Prostate gland (tissue), 2 donors: ENCODE data around the gene YIPF2.

Experiments
- CTCF ChIP-seq, 4 experiments: fragments of 200-600 bp in 2 of 4; fragments of 450-650 bp in 2 of 4; sonication (generic) in 2 of 4; IDR thresholded peaks; 1 replicate in 3 of 4; 2 replicates in 1 of 4; pipeline ENCODE4 v1.5.1; 2016 to 2019; ENCODE audit warnings: antibody characterized with exemption in 4 of 4, mild to moderate bottlenecking in 2 of 4, moderate library complexity in 2 of 4
- POLR2A ChIP-seq: fragments of 450-650 bp; IDR thresholded peaks from one replicate; pipeline ENCODE4 v1.6.1; 2016; ENCODE audit warnings: antibody characterized with exemption, mild to moderate bottlenecking
- POLR2AphosphoS5 ChIP-seq: sonication (generic); formaldehyde crosslinking; IDR thresholded peaks from one replicate; pipeline ENCODE4 v1.6.1; 2017; ENCODE audit warnings: antibody characterized with exemption

- TF ChIP-seq CTCF (IDR thresholded peaks at IDR 0.05) = no peak
- TF ChIP-seq POLR2AphosphoS5 = no peak
- TF ChIP-seq POLR2A = no peak
Measured at GRCh38 chr19:10918359-10918758, 10.1 kb downstream of the YIPF2 start.
